ENCODE results near the gene MTMR12. TPM values are rescaled to one million over a fixed set of nuclear protein-coding genes. Genes with fewer than 3 reads are reported as not detected.
A peak's percentile ranks its signal among the peaks of the same experiment; 100 is the strongest.

MTMR12 gene
- total and polyA plus RNA-seq, 2 of the 13 experiments (the other 11 are each of a cell fraction or from before 2014, with no cell fraction given) = 23.4 to 36.6 TPM

- TF ChIP-seq ZNF782 (CRISPR knock-in tag; IDR thresholded peaks at IDR 0.05; ENCODE audit: borderline replicate concordance) (no peak), ZNF510 (CRISPR knock-in tag; IDR thresholded peaks at IDR 0.05; ENCODE audit: low read depth) (no peak), NONO (IDR thresholded peaks at IDR 0.05) (no peak), NONO (CRISPR knock-in tag; conservative IDR thresholded peaks at IDR 0.05) (0 out of 2 replicates have a peak, but pooled peaks have one; percentile 28), CREB3 (CRISPR knock-in tag; IDR thresholded peaks at IDR 0.05) (no peak), ZNF207 (IDR thresholded peaks at IDR 0.05; ENCODE audit: borderline replicate concordance) (no peak), GMEB2 (CRISPR knock-in tag; IDR thresholded peaks at IDR 0.05; ENCODE audit: low read depth) (no peak), MIXL1 (CRISPR knock-in tag; IDR thresholded peaks at IDR 0.05) (no peak), RARG (CRISPR knock-in tag; IDR thresholded peaks at IDR 0.05; ENCODE audit: low read depth) (no peak), ZIK1 (CRISPR knock-in tag; IDR thresholded peaks at IDR 0.05; ENCODE audit: borderline replicate concordance, low read depth) (no peak), HNF4G (IDR thresholded peaks at IDR 0.05; ENCODE audit: borderline replicate concordance, low read depth, low read length) (0 out of 2 replicates have a peak, but pooled peaks have one; percentile 16), HNF4G (CRISPR knock-in tag; IDR thresholded peaks at IDR 0.05; ENCODE audit: borderline replicate concordance, low read depth) (no peak), REPIN1 (CRISPR knock-in tag; IDR thresholded peaks at IDR 0.05; ENCODE audit: borderline replicate concordance, low read depth) (no peak), CERS6 (CRISPR knock-in tag; IDR thresholded peaks at IDR 0.05) (no peak), ZNF891 (CRISPR knock-in tag; IDR thresholded peaks at IDR 0.05) (no peak), GLMP (CRISPR knock-in tag; IDR thresholded peaks at IDR 0.05; ENCODE audit: borderline replicate concordance) (no peak), NR1H2 (CRISPR knock-in tag; IDR thresholded peaks at IDR 0.05; ENCODE audit: borderline replicate concordance, low read depth) (no peak), ZNF547 (CRISPR knock-in tag; IDR thresholded peaks at IDR 0.05) (no peak), MBD4 (IDR thresholded peaks at IDR 0.05; ENCODE audit: borderline replicate concordance, low read length) (no peak), TSC22D2 (CRISPR knock-in tag; IDR thresholded peaks at IDR 0.05; ENCODE audit: borderline replicate concordance) (no peak), FOSL2 (CRISPR knock-in tag; IDR thresholded peaks at IDR 0.05) (no peak), HOMEZ (CRISPR knock-in tag; IDR thresholded peaks at IDR 0.05; ENCODE audit: low read depth) (no peak; the same call in 1 of the 2 replicates), HHEX (CRISPR knock-in tag; IDR thresholded peaks at IDR 0.05) (peak; percentile 47; the same call in 1 of the 2 replicates), TCF7L2 (IDR thresholded peaks at IDR 0.05; ENCODE audit: low read depth, low read length) (no peak), DBP (CRISPR knock-in tag; IDR thresholded peaks at IDR 0.05; ENCODE audit: not compliant biosample characterization) (no peak)
These were observed 37.4 kb downstream of the MTMR12 start (continued) for GRCh38 chr5:32275396-32275741.

Measured in HepG2 (cell line).